GM12878 (cell line): ENCODE measurements around the gene DCDC2C. TPM values are rescaled to one million over a fixed set of nuclear protein-coding genes. Genes with fewer than 3 reads are reported as not detected.

Experiments used
- ATAC-seq: fragments of 200-7000 bp; cut with Tn5 transposase; 3 replicates; pipeline ENCODE4 v1.9.1; 2020; ENCODE audit warnings: mild to moderate bottlenecking, moderate library complexity
- BruUV-seq: library from RNA; stranded (reverse); fragments of 400-500 nt; replicated peaks from 2 replicates; lab custom pipeline; 2021; lab: Mats Ljungman, UMichigan
- CTCF ChIA-PET: fragments of 300-600 bp; sonication (Branson Sonifier 250); formaldehyde crosslinking; extraction: SDS; loops from one replicate; lab custom pipeline; 2021; ENCODE audit warnings: inconsistent platforms; lab: Yijun Ruan, JAX
- POLR2A ChIA-PET: fragments of 350-600 bp; formaldehyde crosslinking; extraction: SDS; loops from one replicate; lab custom pipeline; 2021; ENCODE audit warnings: inconsistent platforms; lab: Charles Lee
- RAD21 ChIA-PET: fragments of 300-600 bp; sonication (Branson Sonifier 250); formaldehyde crosslinking; loops from one replicate; lab custom pipeline; 2023; ENCODE audit warnings: antibody characterized with exemption; ENCODE audit not compliant: unreplicated experiment; lab: Charles Lee
- SMC1A ChIA-PET: fragments of 300-600 bp; sonication (Branson Sonifier 250); formaldehyde crosslinking; loops from one replicate; lab custom pipeline; 2023; ENCODE audit not compliant: unreplicated experiment, uncharacterized antibody; lab: Charles Lee
- DNase-seq: peaks from one replicate; pipeline ENCODE4 v3.0.0-alpha.2; 2011; ENCODE audit warnings: low read depth, low spot score
- FAIRE-seq: peaks from 3 replicates; lab custom pipeline; 2011; peaks lifted over from hg19 to GRCh38; lab: Jason Lieb, UNC
- H2AFZ ChIP-seq: 2 replicates; pipeline ENCODE4 v1.6.0; 2011; ENCODE audit warnings: low read depth, low read length, control low read depth; ENCODE audit not compliant: control insufficient read depth
- H3K27ac ChIP-seq: 2 replicates; pipeline ENCODE4 v1.5.1; 2011; ENCODE audit warnings: control low read depth; ENCODE audit not compliant: control insufficient read depth, insufficient read depth
- H3K27me3 ChIP-seq, 2 experiments: replicated peaks in 1 of 2; 2 replicates each; pipeline versions ENCODE4 v1.6.0 to v1.6.1; 2011; ENCODE audit warnings: low read length in 1 of 2; ENCODE audit not compliant: control insufficient read depth in 2 of 2, insufficient read depth in 2 of 2
- H3K36me3 ChIP-seq, 2 experiments: 2 replicates each; pipeline ENCODE4 v1.5.1; 2011; ENCODE audit warnings: low read length in 1 of 2; ENCODE audit not compliant: control insufficient read depth in 2 of 2, insufficient read depth in 2 of 2
- H3K4me1 ChIP-seq: 2 replicates; pipeline ENCODE4 v1.6.1; 2011; ENCODE audit warnings: mild to moderate bottlenecking, low read length, moderate library complexity, mixed read lengths; ENCODE audit not compliant: control insufficient read depth, insufficient read depth
- H3K4me2 ChIP-seq: 2 replicates; pipeline ENCODE4 v1.6.0; 2011; ENCODE audit warnings: control low read depth; ENCODE audit not compliant: control insufficient read depth, insufficient read depth
- H3K4me3 ChIP-seq: fragments of 200-600 bp; sonication (generic); 2 replicates; pipeline ENCODE4 v1.5.1; 2016
- H3K79me2 ChIP-seq: 2 replicates; pipeline ENCODE4 v1.6.0; 2011; ENCODE audit warnings: low read length; ENCODE audit not compliant: control insufficient read depth, insufficient read depth
- H3K9ac ChIP-seq: 2 replicates; pipeline ENCODE4 v1.8.0; 2011; ENCODE audit warnings: low read length, control low read depth, mixed read lengths; ENCODE audit not compliant: control insufficient read depth, insufficient read depth
- H3K9me3 ChIP-seq: replicated peaks from 3 replicates; pipeline ENCODE4 v1.5.1; 2011; ENCODE audit warnings: mild to moderate bottlenecking, low read length; ENCODE audit not compliant: control insufficient read depth, insufficient read depth
- H4K20me1 ChIP-seq: 2 replicates; pipeline ENCODE4 v1.6.0; 2011; ENCODE audit not compliant: control insufficient read depth, insufficient read depth
- BCL11A ChIP-seq: IDR thresholded peaks from 2 replicates; pipeline ENCODE4 v1.6.1; 2011; ENCODE audit warnings: low read depth, low read length
- CHD1 ChIP-seq: IDR thresholded peaks from 2 replicates; pipeline ENCODE4 v1.6.1; 2012; ENCODE audit warnings: low read depth, low read length, improper control_type of control experiment
- CREM ChIP-seq: IDR thresholded peaks from 2 replicates; pipeline ENCODE4 v1.6.1; 2014; ENCODE audit warnings: antibody characterized with exemption, low read depth
- DPF2 ChIP-seq: fragments of 450-650 bp; IDR thresholded peaks from 2 replicates; pipeline ENCODE4 v1.6.1; 2017; ENCODE audit warnings: mild to moderate bottlenecking
- IKZF1 ChIP-seq: fragments of 450-650 bp; conservative IDR thresholded peaks from 2 replicates; pipeline ENCODE4 v1.6.1; 2017; ENCODE audit warnings: antibody characterized with exemption, mild to moderate bottlenecking
- IKZF2 ChIP-seq, 2 experiments: fragments of 450-650 bp; IDR thresholded peaks; 2 replicates each; pipeline ENCODE4 v1.6.1; 2017; ENCODE audit warnings: mild to moderate bottlenecking in 2 of 2, moderate library complexity in 2 of 2
- KLF5 ChIP-seq: fragments of 450-650 bp; IDR thresholded peaks from 2 replicates; pipeline ENCODE4 v1.6.1; 2014; ENCODE audit warnings: mild to moderate bottlenecking; ENCODE audit not compliant: partially characterized antibody
- MEF2A ChIP-seq: IDR thresholded peaks from 2 replicates; pipeline ENCODE4 v1.6.1; 2011; ENCODE audit warnings: low read depth, mild to moderate bottlenecking, low read length, moderate library complexity; ENCODE audit not compliant: insufficient read depth
- MTA2 ChIP-seq: fragments of 450-650 bp; IDR thresholded peaks from 2 replicates; pipeline ENCODE4 v1.6.1; 2016; ENCODE audit warnings: low read depth, mild to moderate bottlenecking, moderate library complexity
- NKRF ChIP-seq: fragments of 450-650 bp; conservative IDR thresholded peaks from 2 replicates; pipeline ENCODE4 v1.6.1; 2017; ENCODE audit warnings: mild to moderate bottlenecking, moderate library complexity
- PAX8 ChIP-seq: fragments of 450-650 bp; IDR thresholded peaks from 2 replicates; pipeline ENCODE4 v1.6.1; 2017; ENCODE audit warnings: mild to moderate bottlenecking, moderate library complexity
- RUNX3 ChIP-seq: IDR thresholded peaks from 2 replicates; pipeline ENCODE4 v1.6.1; 2012; ENCODE audit warnings: low read length, inconsistent platforms
- SMAD5 ChIP-seq: IDR thresholded peaks from 2 replicates; pipeline ENCODE4 v1.6.1; 2016; ENCODE audit warnings: antibody characterized with exemption, low read depth
- SP1 ChIP-seq: IDR thresholded peaks from one replicate; pipeline ENCODE4 v1.6.1; 2011; ENCODE audit warnings: low read depth, low read length
- ZSCAN29 ChIP-seq: fragments of 450-650 bp; IDR thresholded peaks from 2 replicates; pipeline ENCODE4 v1.6.1; 2017; ENCODE audit warnings: mild to moderate bottlenecking, moderate library complexity
- WGBS: methylation state at CpG from one replicate; pipeline ENCODE4 v1.1.6; 2016; ENCODE audit warnings: low lambda C conversion rate; ENCODE audit not compliant: insufficient replicate concordance, insufficient coverage; ENCODE audit errors: missing lambda C conversion rate; 5-methylcytosine and 5-hydroxymethylcytosine counted together
- in situ Hi-C: fragments of 300-500 bp; cut with MboI; formaldehyde crosslinking; loops from 9 replicates; pipeline ENCODE4 v1.14.3; 2018; ENCODE audit warnings: mixed read lengths
- intact Hi-C: fragments of 100-400 bp; cut with micrococcal nuclease; formaldehyde crosslinking; loops from one replicate; pipeline ENCODE4 v1.14.2; 2022; ENCODE audit not compliant: unreplicated experiment
- polyA plus RNA-seq, 11 experiments: library from polyadenylated mRNA; depleted of rRNA in 4 of 11; unstranded in 6 of 11; stranded (reverse) in 5 of 11; fragments of >200 nt; fragmentation: Nextera tagmentation in 4 of 11; fragmentation: Illumina TruSeq in 1 of 11; extraction: Ambion mirVana in 4 of 11; extraction: Trizol in 1 of 11; gene quantifications; 1 replicate in 1 of 11; 2 replicates in 10 of 11; pipeline versions ENCODE4 v1.2.1 to v1.2.3, GENCODE V29; 2011 to 2016; ENCODE audit warnings: inconsistent platforms in 2 of 11, missing spikeins in 2 of 11, low read depth in 1 of 11
- total RNA-seq, 4 experiments: library from RNA; depleted of rRNA in 3 of 4; stranded (reverse); fragments of >200 nt in 3 of 4; fragmentation: Illumina TruSeq in 1 of 4; extraction: Trizol in 1 of 4; gene quantifications; 2 replicates each; pipeline versions ENCODE4 v1.2.1 to v1.2.3, GENCODE V29; 2013 to 2021

Gene DCDC2C
- total and polyA plus RNA-seq, 10 of the 15 experiments (the other 5 are each of a cell fraction or from before 2014, with no cell fraction given): not detected

- no peak overlapping the region for H2AFZ ChIP-seq
- ChIA-PET RAD21 (no interaction called here), CTCF (no interaction called here), SMC1A (no interaction called here)
- no peak overlapping the region for H3K4me3 ChIP-seq
- no peak for ATAC-seq
- WGBS: 51% methylated on average over 9 of the region's 9 CpGs
- in situ Hi-C loops: no loop called here
- no peak overlapping the region for H3K9ac ChIP-seq
- H3K27me3 ChIP-seq: peaks cover 0 to 3% of the 10 kb centered on the region in 2 experiments; a peak in 2 of 4 replicates
- H3K4me2 ChIP-seq: no peak overlapping the region
- no peaks in the 10 kb centered on the region for H4K20me1 ChIP-seq
- no TSS peak for BruUV-seq
- FAIRE-seq: no peak
- TF ChIP-seq CHD1: no peak
- no peak for TF ChIP-seq NKRF
- TF ChIP-seq CREM: no peak
- TF ChIP-seq RUNX3: no peak
- TF ChIP-seq BCL11A: no peak
- no peak for TF ChIP-seq IKZF1
- no peak for TF ChIP-seq PAX8
- TF ChIP-seq IKZF2 (IDR thresholded peaks at IDR 0.05): no peak
- TF ChIP-seq KLF5: no peak
- TF ChIP-seq SMAD5: no peak
- no peak for TF ChIP-seq ZSCAN29
- no peak for TF ChIP-seq DPF2
- no peak for TF ChIP-seq MEF2A
- TF ChIP-seq MTA2: no peak
- TF ChIP-seq SP1: no peak
- TF ChIP-seq, all 136 proteins: peak for 0
- no peak overlapping the region for H3K27ac ChIP-seq
- H3K36me3 ChIP-seq: no peaks in the 10 kb centered on the region
- intact Hi-C loops: no loop called here
- H3K4me1 ChIP-seq: no peaks in the 10 kb centered on the region
- POLR2A ChIA-PET: no interaction called here
- no peaks in the 10 kb centered on the region for H3K9me3 ChIP-seq
- no peaks in the 10 kb centered on the region for H3K79me2 ChIP-seq
- no peak for DNase-seq
Observed at GRCh38 chr2:3672861-3673678, 30.3 kb upstream of the DCDC2C start.
